GM23338 (cell line): ENCODE measurements around the gene MED13L. TPM values are rescaled to one million over a fixed set of nuclear protein-coding genes. Genes with fewer than 3 reads are reported as not detected.

Experiments
- ATAC-seq: fragments of 200-7000 bp; cut with Tn5 transposase; 3 replicates; pipeline ENCODE4 v1.9.1; 2020
- DNase-seq: peaks from one replicate; pipeline ENCODE4 v3.0.0-alpha.2; 2015; ENCODE audit warnings: low spot score
- H2AFZ ChIP-seq: fragments of 200-600 bp; sonication (generic); 2 replicates; pipeline ENCODE4 v1.8.0; 2016; ENCODE audit warnings: antibody characterized with exemption, mild to moderate bottlenecking, moderate library complexity
- H3F3A ChIP-seq: fragments of 200-600 bp; sonication (generic); replicated peaks from 2 replicates; pipeline ENCODE4 v1.8.0; 2017; ENCODE audit warnings: antibody characterized with exemption, mixed run types, low read depth
- H3K27ac ChIP-seq: fragments of 200-600 bp; sonication (generic); 2 replicates; pipeline ENCODE4 v1.6.1; 2016; ENCODE audit warnings: low read depth
- H3K27me3 ChIP-seq: fragments of 200-600 bp; sonication (generic); 2 replicates; pipeline ENCODE4 v1.8.0; 2016; ENCODE audit warnings: mild to moderate bottlenecking, mixed run types, moderate library complexity; ENCODE audit not compliant: insufficient read depth
- H3K36me3 ChIP-seq: fragments of 200-600 bp; sonication (generic); 2 replicates; pipeline ENCODE4 v1.8.0; 2016; ENCODE audit warnings: mild to moderate bottlenecking; ENCODE audit not compliant: insufficient read depth
- H3K4me1 ChIP-seq: fragments of 200-600 bp; sonication (generic); 2 replicates; pipeline ENCODE4 v1.8.0; 2016; ENCODE audit warnings: mild to moderate bottlenecking, moderate library complexity; ENCODE audit not compliant: insufficient read depth
- H3K4me2 ChIP-seq: fragments of 200-600 bp; sonication (generic); 2 replicates; pipeline ENCODE4 v1.7.1; 2017; ENCODE audit warnings: mixed run types
- H3K4me3 ChIP-seq: fragments of 200-600 bp; sonication (generic); 2 replicates; pipeline ENCODE4 v1.6.1; 2016; ENCODE audit warnings: mixed run types
- H3K79me2 ChIP-seq: fragments of 200-600 bp; sonication (generic); replicated peaks from 2 replicates; pipeline ENCODE4 v1.8.0; 2017; ENCODE audit warnings: mild to moderate bottlenecking; ENCODE audit not compliant: insufficient read depth
- H3K9me2 ChIP-seq: fragments of 200-600 bp; sonication (generic); 2 replicates; pipeline ENCODE4 v1.8.0; 2017; ENCODE audit not compliant: insufficient read depth
- H4K20me1 ChIP-seq: fragments of 200-600 bp; sonication (generic); replicated peaks from 2 replicates; pipeline ENCODE4 v1.8.0; 2017; ENCODE audit warnings: mild to moderate bottlenecking; ENCODE audit not compliant: insufficient read depth
- H3K27ac Mint-ChIP-seq: 2 replicates; pipeline ENCODE4 v1.8.0; 2020; ENCODE audit warnings: inconsistent platforms, mild to moderate bottlenecking, moderate library complexity, mixed read lengths
- H3K27me3 Mint-ChIP-seq: 3 replicates; pipeline ENCODE4 v1.8.0; 2022; ENCODE audit warnings: low read depth, mild to moderate bottlenecking, moderate library complexity, mixed read lengths, inconsistent platforms; ENCODE audit not compliant: insufficient read depth, poor library complexity
- H3K36me3 Mint-ChIP-seq: 3 replicates; pipeline ENCODE4 v1.8.0; 2021; ENCODE audit warnings: low read depth, mild to moderate bottlenecking, inconsistent platforms, moderate library complexity, mixed read lengths
- H3K4me1 Mint-ChIP-seq: 3 replicates; pipeline ENCODE4 v1.8.0; 2020; ENCODE audit warnings: mild to moderate bottlenecking, inconsistent platforms, mixed read lengths
- H3K4me3 Mint-ChIP-seq: 3 replicates; pipeline ENCODE4 v1.8.0; 2021; ENCODE audit warnings: moderate library complexity, mild to moderate bottlenecking, inconsistent platforms, mixed read lengths
- H3K9me3 Mint-ChIP-seq: 3 replicates; pipeline ENCODE4 v1.8.0; 2020; ENCODE audit warnings: moderate library complexity, mild to moderate bottlenecking, inconsistent platforms, mixed read lengths
- CREB1 ChIP-seq: fragments of 250-450 bp; sonication (Bioruptor Pico); IDR thresholded peaks from 2 replicates; pipeline ENCODE4 v1.5.0; 2020; ENCODE audit warnings: low read depth, mild to moderate bottlenecking, moderate library complexity
- CTCF ChIP-seq, 2 experiments: fragments of 200-600 bp in 1 of 2; sonication (generic) in 1 of 2; conservative IDR thresholded peaks; 2 replicates each; pipeline versions ENCODE4 v1.5.1 to v1.6.1; 2016 to 2017; ENCODE audit warnings: antibody characterized with exemption in 2 of 2, low read depth in 2 of 2, mild to moderate bottlenecking in 2 of 2, moderate library complexity in 1 of 2
- ETS1 ChIP-seq: IDR thresholded peaks from 2 replicates; pipeline ENCODE4 v1.6.1; 2016; ENCODE audit warnings: antibody characterized with exemption
- EZH2 ChIP-seq: fragments of 200-600 bp; sonication (generic); IDR thresholded peaks from one replicate; pipeline ENCODE4 v1.8.0; 2017; ENCODE audit warnings: antibody characterized with exemption, mild to moderate bottlenecking, low read depth; ENCODE audit not compliant: unreplicated experiment
- EZH2phosphoT487 ChIP-seq: fragments of 200-600 bp; sonication (generic); IDR thresholded peaks from one replicate; pipeline ENCODE4 v1.8.1; 2018; ENCODE audit warnings: antibody characterized with exemption; ENCODE audit not compliant: unreplicated experiment
- JUNB ChIP-seq: IDR thresholded peaks from one replicate; pipeline ENCODE4 v1.6.1; 2016; ENCODE audit warnings: antibody characterized with exemption; ENCODE audit not compliant: unreplicated experiment
- NANOG ChIP-seq: IDR thresholded peaks from 2 replicates; pipeline ENCODE4 v1.6.1; 2016; ENCODE audit warnings: antibody characterized with exemption, borderline replicate concordance
- POLR2AphosphoS5 ChIP-seq: IDR thresholded peaks from 2 replicates; pipeline ENCODE4 v1.6.1; 2016; ENCODE audit warnings: antibody characterized with exemption, low read depth
- REST ChIP-seq: IDR thresholded peaks from one replicate; pipeline ENCODE4 v1.6.1; 2018; ENCODE audit warnings: antibody characterized with exemption; ENCODE audit not compliant: unreplicated experiment
- STAT1 ChIP-seq: IDR thresholded peaks from one replicate; pipeline ENCODE4 v1.6.1; 2016; ENCODE audit warnings: antibody characterized with exemption; ENCODE audit not compliant: unreplicated experiment
- ZNF114 ChIP-seq: fragments of 250-450 bp; sonication (Bioruptor Pico); IDR thresholded peaks from 2 replicates; pipeline ENCODE4 v1.5.0; 2020; ENCODE audit warnings: mild to moderate bottlenecking, moderate library complexity
- ZNF331 ChIP-seq: fragments of 250-450 bp; sonication (Bioruptor Pico); IDR thresholded peaks from 2 replicates; pipeline ENCODE4 v1.5.0; 2020; ENCODE audit warnings: low read depth, mild to moderate bottlenecking, moderate library complexity
- ZNF462 ChIP-seq: fragments of 250-450 bp; sonication (Bioruptor Pico); IDR thresholded peaks from 2 replicates; pipeline ENCODE4 v1.5.0; 2020; ENCODE audit warnings: mild to moderate bottlenecking, moderate library complexity
- polyA plus RNA-seq: library from polyadenylated mRNA; unstranded; fragments of >200 nt; fragmentation: Nextera tagmentation; extraction: Ambion mirVana; gene quantifications from 2 replicates; pipeline ENCODE4 v1.2.1, GENCODE V29; 2016
- total RNA-seq: library from RNA; depleted of rRNA; stranded (reverse); fragments of >200 nt; shearing (Covaris generic); gene quantifications from 2 replicates; pipeline ENCODE4 v1.2.3, GENCODE V29; 2014

MED13L gene
- total and polyA plus RNA-seq, 2 experiments from 2014 or later = 20.9 to 73.6 TPM

- Mint-ChIP-seq H3K4me3 (no peak overlapping the region), H3K9me3 (no peaks in the 10 kb centered on the region), H3K36me3 (peaks cover 32% of the 10 kb centered on the region), H3K27me3 (peaks cover 3% of the 10 kb centered on the region), H3K4me1 (peaks cover 8% of the 10 kb centered on the region; the same call in 2 of the 3 replicates), H3K27ac (no peak overlapping the region; the same call in 1 of the 2 replicates)
- H3K36me3 ChIP-seq = peaks cover 7% of the 10 kb centered on the region
- no peaks in the 10 kb centered on the region for H4K20me1 ChIP-seq
- no peak for TF ChIP-seq ZNF462 (CRISPR knock-in tag)
- TF ChIP-seq ZNF331 = no peak
- no peak for TF ChIP-seq NANOG
- no peak for TF ChIP-seq REST
- TF ChIP-seq ETS1 = no peak
- TF ChIP-seq EZH2 = no peak
- no peak for TF ChIP-seq JUNB
- TF ChIP-seq ZNF114 (CRISPR knock-in tag) = no peak
- no peak for TF ChIP-seq CTCF (conservative IDR thresholded peaks at IDR 0.05; ENCODE audit: low read depth in 2 of 2)
- TF ChIP-seq CREB1 = no peak
- no peak for TF ChIP-seq EZH2phosphoT487
- no peak for TF ChIP-seq POLR2AphosphoS5
- TF ChIP-seq STAT1 = no peak
- no peaks in the 10 kb centered on the region; the same call in 1 of the 2 replicates for H3K4me1 ChIP-seq
- no peaks in the 10 kb centered on the region for H3F3A ChIP-seq
- no peaks in the 10 kb centered on the region for H3K27me3 ChIP-seq
- no peak overlapping the region for H3K4me3 ChIP-seq
- no peak for ATAC-seq
- no peak overlapping the region for H3K27ac ChIP-seq
- H3K9me2 ChIP-seq = no peaks in the 10 kb centered on the region
- no peak overlapping the region for H3K4me2 ChIP-seq
- no peaks in the 10 kb centered on the region for H3K79me2 ChIP-seq
- DNase-seq = no peak
- no peak overlapping the region for H2AFZ ChIP-seq
Observed at GRCh38 chr12:115960868-115961802, 316.4 kb downstream of the MED13L start.
